22Rv1 (cell line): ENCODE results near the gene C2CD4D.

ENCODE experiments used
- H3K27ac ChIP-seq: fragments of 450-650 bp; 2 replicates; pipeline ENCODE4 v1.5.1; 2017
- CTCF ChIP-seq: fragments of 450-650 bp; IDR thresholded peaks from 2 replicates; pipeline ENCODE4 v1.5.1; 2017; ENCODE audit warnings: mild to moderate bottlenecking
- ZFX ChIP-seq: fragments of 450-650 bp; IDR thresholded peaks from 2 replicates; pipeline ENCODE4 v1.6.1; 2017; ENCODE audit warnings: antibody characterized with exemption, borderline replicate concordance

The C2CD4D gene

GRCh38 chr1:151811181-151811580 lies 28.4 kb downstream of the C2CD4D start:
- no peak overlapping the region for H3K27ac ChIP-seq
- TF ChIP-seq ZFX (no peak), CTCF (no peak)

- no peak for TF ChIP-seq CTCF
- TF ChIP-seq ZFX: no peak
- no peak overlapping the region for H3K27ac ChIP-seq
Observed at GRCh38 chr1:151809985-151810556, 29.5 kb downstream of the C2CD4D start.

- TF ChIP-seq ZFX (no peak), CTCF (no peak)
- H3K27ac ChIP-seq: no peak overlapping the region
Observed at GRCh38 chr1:151809290-151809984, 30.2 kb downstream of the C2CD4D start.

GRCh38 chr1:151807766-151808165 lies 31.9 kb downstream of the C2CD4D start:
- TF ChIP-seq ZFX (no peak), CTCF (no peak)
- no peak overlapping the region; the same call in 1 of the 2 replicates for H3K27ac ChIP-seq

GRCh38 chr1:151807131-151807530 lies 32.5 kb downstream of the C2CD4D start:
- no peak overlapping the region for H3K27ac ChIP-seq
- TF ChIP-seq CTCF (no peak), ZFX (no peak)

- TF ChIP-seq CTCF (no peak), ZFX (no peak)
- no peak overlapping the region for H3K27ac ChIP-seq
Observed at GRCh38 chr1:151806170-151806569, 33.5 kb downstream of the C2CD4D start.

GRCh38 chr1:151805066-151805820 lies 34.4 kb downstream of the C2CD4D start, which contains the start of gene LINGO4:
TSS of gene LINGO4 (minus strand) at chr1:151805419. CDS start at chr1:151802704, 2,715 bp downstream.
- H3K27ac ChIP-seq: no peak within 1 kb of the TSS
- no peak for TF ChIP-seq CTCF
- TF ChIP-seq ZFX: no peak
